ENCODE data around the gene NCAM2.
A peak's percentile ranks its signal among the peaks of the same experiment; 100 is the strongest.

GRCh38 chr21:21324297-21324696, 326.1 kb downstream of the NCAM2 start:
- no peak for TF ChIP-seq EZH2 (IDR thresholded peaks at IDR 0.05; ENCODE audit: low read depth, low read length, severe bottlenecking)
- no peak for TF ChIP-seq YY1 (IDR thresholded peaks at IDR 0.05; ENCODE audit: low read depth, low read length)
- TF ChIP-seq CTCF (IDR thresholded peaks at IDR 0.05; ENCODE audit: control extremely low read depth in 1 of 3, insufficient read depth in 1 of 3, low read depth in 1 of 3, low read length in 3 of 3), result peak; percentile 38 to 53 (median 46)
- TF ChIP-seq POLR2A (IDR thresholded peaks at IDR 0.05; ENCODE audit: control extremely low read depth in 1 of 2, low read depth in 2 of 2, low read length in 2 of 2), result no peak
- no peak for TF ChIP-seq FOSL1 (IDR thresholded peaks at IDR 0.05; ENCODE audit: insufficient read depth, low read depth, low read length)
- TF ChIP-seq TAF1 (IDR thresholded peaks at IDR 0.05; ENCODE audit: low read depth, low read length), result no peak
